Transverse colon (tissue), 4 donors: ENCODE results near the gene NUMB. TPM values are rescaled to one million over a fixed set of nuclear protein-coding genes. Genes with fewer than 3 reads are reported as not detected.

ENCODE experiments used
- DNase-seq: peaks from one replicate; pipeline ENCODE4 v3.0.0-alpha.2; 2019
- H3K27ac ChIP-seq, 4 donors: fragments of 200-600 bp; sonication (generic); 2 replicates each; pipeline ENCODE4 v1.5.1; 2016 to 2018; ENCODE audit warnings: inconsistent platforms in 4 of 4
- H3K27me3 ChIP-seq: fragments of 200-600 bp; sonication (generic); 2 replicates; pipeline ENCODE4 v1.5.1; 2017; ENCODE audit warnings: inconsistent platforms
- H3K36me3 ChIP-seq, 4 donors: fragments of 200-600 bp; sonication (generic); 2 replicates each; pipeline ENCODE4 v1.5.1; 2017 to 2019; ENCODE audit warnings: inconsistent platforms in 4 of 4
- H3K4me1 ChIP-seq, 4 donors: fragments of 200-600 bp; sonication (generic); 2 replicates each; pipeline ENCODE4 v1.5.1; 2017 to 2020; ENCODE audit warnings: inconsistent platforms in 4 of 4
- H3K4me3 ChIP-seq, 4 donors: fragments of 200-600 bp; sonication (generic); 1 replicate in 1 of 4; 2 replicates in 3 of 4; pipeline versions ENCODE4 v1.5.1 to v1.6.1; 2017 to 2019; ENCODE audit warnings: inconsistent platforms in 4 of 4
- H3K9me3 ChIP-seq, 2 donors: fragments of 200-600 bp; sonication (generic); 2 replicates each; pipeline ENCODE4 v1.5.1; 2017 to 2019; ENCODE audit warnings: inconsistent platforms in 2 of 2
- CTCF ChIP-seq, 5 experiments: fragments of 200-600 bp in 3 of 5; fragments of 450-650 bp in 2 of 5; sonication (generic) in 3 of 5; IDR thresholded peaks; 1 replicate in 2 of 5; 2 replicates in 3 of 5; pipeline ENCODE4 v1.5.1; 2016 to 2017; ENCODE audit warnings: antibody characterized with exemption in 5 of 5, inconsistent platforms in 3 of 5, mild to moderate bottlenecking in 2 of 5, moderate library complexity in 1 of 5
- EP300 ChIP-seq: sonication (generic); formaldehyde crosslinking; IDR thresholded peaks from one replicate; pipeline ENCODE4 v1.6.1; 2017; ENCODE audit warnings: antibody characterized with exemption, low read depth
- POLR2A ChIP-seq: fragments of 450-650 bp; IDR thresholded peaks from one replicate; pipeline ENCODE4 v1.6.1; 2016; ENCODE audit warnings: antibody characterized with exemption, mild to moderate bottlenecking, moderate library complexity
- POLR2AphosphoS5 ChIP-seq, 3 donors: sonication (generic); formaldehyde crosslinking; IDR thresholded peaks; one replicate each; pipeline ENCODE4 v1.6.1; 2016; ENCODE audit warnings: antibody characterized with exemption in 3 of 3
- WGBS, 2 donors: methylation state at CpG; one replicate each; pipeline ENCODE4 v1.1.5; 2018; ENCODE audit warnings: low coverage in 1 of 2; 5-methylcytosine and 5-hydroxymethylcytosine counted together
- in situ Hi-C, 4 donors: fragments of 200-750 bp; cut with MboI; loops; one replicate each; pipeline versions ENCODE4 v1.15.0 to v1.15.1; 2017; ENCODE audit warnings: low sequenced_read_pairs in 3 of 4, low pct_ligation_motif_present in 1 of 4, low pct_unique_long_range_greater_than_20kb in 1 of 4
- intact Hi-C: fragments of 100-400 bp; cut with DNase I; formaldehyde crosslinking; loops from one replicate; pipeline ENCODE4 v1.15.1; 2023; ENCODE audit warnings: low total_unique reads
- total RNA-seq, 4 donors: library from RNA; depleted of rRNA; stranded (reverse); fragments of >200 nt; gene quantifications; one replicate each; pipeline ENCODE4 v1.1.0, GENCODE V29; 2016

Gene NUMB
- total RNA-seq, 4 donors from 2014 or later = 64.7 to 117 (median 103) TPM

- Histone ChIP-seq H3K4me3 (no peak overlapping the region), H3K27ac (no peak overlapping the region), H3K36me3 (peaks cover 0 to 40% (median 10%) of the 10 kb centered on the region in 4 donors), H3K27me3 (no peaks in the 10 kb centered on the region), H3K4me1 (peaks cover 0 to 16% (median 0%) of the 10 kb centered on the region in 4 donors), H3K9me3 (no peaks in the 10 kb centered on the region)
- WGBS, 2 donors = 65 to 90% methylated on average over 2 to 3 of the region's 3 CpGs
- in situ Hi-C loops = loop anchor here in 2 of 4 donors (10.0 kb wide), 2 partner anchors 175 to 185 kb away; no protein-coding TSS in a partner anchor
- TF ChIP-seq EP300 (no peak), POLR2AphosphoS5 (IDR thresholded peaks at IDR 0.05) (no peak), CTCF (IDR thresholded peaks at IDR 0.05) (no peak), POLR2A (no peak)
- no peak for DNase-seq
- intact Hi-C loops = no loop called here
These were observed 168.6 kb downstream of the NUMB start for GRCh38 chr14:73289729-73290128.

- DNase-seq = no peak
- H3K27me3 ChIP-seq = no peaks in the 10 kb centered on the region
- H3K4me3 ChIP-seq = no peak overlapping the region
- no peak overlapping the region for H3K27ac ChIP-seq
- intact Hi-C loops (no loop called here), in situ Hi-C loops (no loop called here)
- no peaks in the 10 kb centered on the region for H3K9me3 ChIP-seq
- peaks cover 0 to 16% (median 0%) of the 10 kb centered on the region in 4 donors for H3K4me1 ChIP-seq
- peaks cover 0 to 41% (median 12%) of the 10 kb centered on the region in 4 donors for H3K36me3 ChIP-seq
- TF ChIP-seq CTCF (IDR thresholded peaks at IDR 0.05) (no peak), POLR2A (no peak), POLR2AphosphoS5 (IDR thresholded peaks at IDR 0.05) (no peak), EP300 (no peak)
- 51 to 74% methylated on average over 3 of the region's 3 CpGs for WGBS, 2 donors
These were observed 169.0 kb downstream of the NUMB start for GRCh38 chr14:73289308-73289707.

GRCh38 chr14:73287071-73287470, 171.3 kb downstream of the NUMB start:
- TF ChIP-seq CTCF (IDR thresholded peaks at IDR 0.05) (no peak), POLR2AphosphoS5 (IDR thresholded peaks at IDR 0.05) (no peak), POLR2A (no peak), EP300 (no peak)
- WGBS, 2 donors = 89 to 97% methylated on average over 5 of the region's 5 CpGs
- Histone ChIP-seq H3K27ac (no peak overlapping the region), H3K4me3 (no peak overlapping the region), H3K4me1 (peaks cover 0 to 16% (median 0%) of the 10 kb centered on the region in 4 donors), H3K36me3 (peaks cover 0 to 53% (median 21%) of the 10 kb centered on the region in 4 donors), H3K9me3 (no peaks in the 10 kb centered on the region), H3K27me3 (no peaks in the 10 kb centered on the region)
- no peak for DNase-seq
- in situ Hi-C loops (no loop called here), intact Hi-C loops (no loop called here)

GRCh38 chr14:73286598-73286997, 171.7 kb downstream of the NUMB start:
- WGBS, 2 donors = 81 to 100% methylated on average over 2 of the region's 2 CpGs
- no peak for DNase-seq
- in situ Hi-C loops = no loop called here
- Histone ChIP-seq H3K4me3 (no peak overlapping the region), H3K27ac (no peak overlapping the region), H3K4me1 (peaks cover 0 to 16% (median 0%) of the 10 kb centered on the region in 4 donors), H3K36me3 (peaks cover 0 to 53% (median 21%) of the 10 kb centered on the region in 4 donors), H3K9me3 (no peaks in the 10 kb centered on the region), H3K27me3 (no peaks in the 10 kb centered on the region)
- intact Hi-C loops = no loop called here
- TF ChIP-seq POLR2AphosphoS5 (IDR thresholded peaks at IDR 0.05) (no peak), EP300 (no peak), POLR2A (no peak), CTCF (IDR thresholded peaks at IDR 0.05) (no peak)
